ENCODE measurements around the gene ADAMTSL4. TPM values are rescaled to one million over a fixed set of nuclear protein-coding genes. Genes with fewer than 3 reads are reported as not detected.
A peak's percentile ranks its signal among the peaks of the same experiment; 100 is the strongest.

The ADAMTSL4 gene
- total and polyA plus RNA-seq, 2 donors (not counting 3 experiments of a cell fraction or from before 2014, with no cell fraction given): 0.73 to 1.0 TPM

DNA sequence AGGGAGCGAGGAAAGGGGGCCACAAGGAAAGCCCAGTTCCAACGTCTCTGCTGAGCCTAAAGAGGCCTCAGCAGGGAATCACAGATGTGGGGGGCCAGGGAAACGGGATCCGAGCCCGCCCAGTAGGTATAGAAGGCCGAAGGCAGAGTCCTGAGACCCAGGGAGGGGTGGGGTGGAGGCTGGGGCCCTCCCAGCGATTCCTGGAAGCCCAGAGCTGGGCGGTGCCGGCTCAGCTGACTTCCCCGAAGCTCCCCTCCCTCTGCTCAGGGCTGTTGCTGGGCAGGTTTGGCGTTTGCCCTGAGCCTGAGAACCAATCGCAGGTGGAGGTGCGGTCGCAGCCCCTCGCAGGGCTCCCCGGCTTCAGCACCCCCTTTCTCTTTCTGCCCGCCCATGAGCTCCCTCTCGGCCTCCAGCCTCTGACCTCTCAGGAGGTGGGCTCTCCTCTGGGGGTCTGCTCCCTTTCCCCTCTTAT, 12.8 kb downstream of the ADAMTSL4 start:
- ChIA-PET POLR2A (interaction anchor here (0.6 to 3.1 kb wide), 6 partner anchors 8 to 68 kb away, joined by 3 to 39 read pairs (median 4); partner anchors contain the start of genes ENSA and MCL1), CTCF (interaction anchor here (1.6 to 13.9 kb wide), 7 partner anchors 13 to 251 kb away, joined by 4 to 288 read pairs (median 50); partner anchors contain the start of genes ADAMTSL4, CTSK, ENSA and MCL1)
- no peaks in the 10 kb centered on the region for H4K20me1 ChIP-seq (replicated peaks; ENCODE audit: control insufficient read depth, extremely low read depth, insufficient read depth, low read length)
- peak overlapping the region; percentile 99 for H3K27ac ChIP-seq (ENCODE audit: insufficient read depth, low read depth, low read length)
- BruUV-seq (replicated peaks): no TSS peak
- peak overlapping the region; percentile 76 for H3K4me2 ChIP-seq (ENCODE audit: insufficient read depth, low read length)
- no peaks in the 10 kb centered on the region for H3K36me3 ChIP-seq (ENCODE audit: control insufficient read depth in 2 of 2, extremely low read depth in 1 of 2, insufficient read depth in 2 of 2, low read length in 2 of 2)
- DNase-seq (ENCODE audit: low read depth, low spot score) (peak; percentile 92), FAIRE-seq (no peak)
- peak overlapping the region; percentile 3 to 49 (median 41) for H3K4me3 ChIP-seq (replicated peaks in 1 of 3; ENCODE audit: insufficient read depth in 1 of 3, low read depth in 1 of 3, low read length in 3 of 3)
- peaks cover 8% of the 10 kb centered on the region for H3K79me2 ChIP-seq (ENCODE audit: control insufficient read depth, insufficient read depth, low read length)
- H2AFZ ChIP-seq (ENCODE audit: low read depth, low read length): no peak overlapping the region
- no peaks in the 10 kb centered on the region for H3K27me3 ChIP-seq (ENCODE audit: control insufficient read depth in 2 of 2, insufficient read depth in 2 of 2, low read length in 2 of 2)
- TF ChIP-seq MAX (IDR thresholded peaks at IDR 0.05; ENCODE audit: insufficient read depth, insufficient read length): no peak
- TF ChIP-seq GATA2 (IDR thresholded peaks at IDR 0.05; ENCODE audit: insufficient read depth, insufficient read length, low read depth, low read length): no peak
- TF ChIP-seq POLR2A (IDR thresholded peaks at IDR 0.05; ENCODE audit: low read depth, low read length): peak; percentile 15
- TF ChIP-seq JUN (IDR thresholded peaks at IDR 0.05; ENCODE audit: borderline replicate concordance, insufficient read depth, insufficient read length, low read depth): no peak
- peak; percentile 81 for TF ChIP-seq POLR2AphosphoS5 (IDR thresholded peaks at IDR 0.05; ENCODE audit: insufficient read depth, low read depth, low read length)
- H3K9me1 ChIP-seq (replicated peaks; ENCODE audit: control insufficient read depth, extremely low read depth, insufficient read depth, low read length): no peaks in the 10 kb centered on the region
- H3K4me1 ChIP-seq (ENCODE audit: control insufficient read depth, extremely low read depth, insufficient read depth, low read length): peaks cover 57% of the 10 kb centered on the region
- no peaks in the 10 kb centered on the region for H3K9me3 ChIP-seq (replicated peaks; ENCODE audit: control insufficient read depth, insufficient read depth, low read length)
- peak overlapping the region; percentile 98 for H3K9ac ChIP-seq (replicated peaks; ENCODE audit: extremely low read depth, insufficient read depth, low read length)
- dilution Hi-C loops (cut with MboI; ENCODE audit: extremely low pct_ligation_motif_present, low sequenced_read_pairs): no loop called here
- intact Hi-C loops (cut with micrococcal nuclease): loop anchor here (1.0 to 5.0 kb wide), 9 partner anchors 8 to 360 kb away; partner anchors contain the start of genes ARNT, GOLPH3L and MCL1
